DMS114 treated with DMSO at 0.1 percent for 48 hours (cell line): Measurements from ENCODE around the gene KTI12.
A peak's percentile ranks its signal among the peaks of the same experiment; 100 is the strongest.
"Not testable (repeated sequence)": the region's sequence is repeated elsewhere in the genome, so short reads cannot be mapped to it uniquely, and the experiment has no call there.

Experiments
- DNase-seq: peaks from one replicate; lab custom pipeline; 2025; ENCODE audit not compliant: unreplicated experiment; lab: John Stamatoyannopoulos, UW

KTI12 gene

GRCh38 chr1:52033190-52034049, at the start of gene KTI12:
Gene KTI12, minus strand, starts transcription at chr1:52033810. Its CDS starts 49 bp downstream, at chr1:52033761.
- peak; percentile 86 for DNase-seq

GRCh38 chr1:52080014-52080415, 46.4 kb upstream of the KTI12 start:
- DNase-seq = no peak

GRCh38 chr1:52077277-52077676, 43.7 kb upstream of the KTI12 start:
- not testable (repeated sequence) for DNase-seq

- DNase-seq = no peak
Observed at GRCh38 chr1:52072291-52072690, 38.7 kb upstream of the KTI12 start.

- DNase-seq = no peak
Observed at GRCh38 chr1:52070704-52071103, 37.1 kb upstream of the KTI12 start.

GRCh38 chr1:52063192-52063591, 29.6 kb upstream of the KTI12 start:
- DNase-seq = no peak

GRCh38 chr1:52060822-52061221, 27.2 kb upstream of the KTI12 start:
- DNase-seq = no peak

GRCh38 chr1:52059888-52060287, 26.3 kb upstream of the KTI12 start:
- DNase-seq = no peak

GRCh38 chr1:52059321-52059720, 25.7 kb upstream of the KTI12 start:
- DNase-seq = no peak

- DNase-seq = no peak
Observed at GRCh38 chr1:52057876-52058415, 24.3 kb upstream of the KTI12 start.

- DNase-seq = no peak
Observed at GRCh38 chr1:52057255-52057654, 23.6 kb upstream of the KTI12 start.

- DNase-seq = no peak
Observed at GRCh38 chr1:52056937-52057231, 23.3 kb upstream of the KTI12 start.

GRCh38 chr1:52056163-52056936, 22.7 kb upstream of the KTI12 start, which contains the start of gene BTF3L4:
Gene BTF3L4, plus strand, starts transcription at chr1:52056295. Its CDS starts 3,553 bp downstream, at chr1:52059848.
- DNase-seq = peak; percentile 97

GRCh38 chr1:52055866-52056162, 22.2 kb upstream of the KTI12 start:
- no peak for DNase-seq

GRCh38 chr1:52055066-52055865, 21.7 kb upstream of the KTI12 start, which contains the start of gene TXNDC12:
Gene TXNDC12, minus strand, starts transcription at chr1:52055191. Its CDS starts 95 bp downstream, at chr1:52055096.
- DNase-seq = peak; percentile 94

- no peak for DNase-seq
Observed at GRCh38 chr1:52054496-52055065, 21.0 kb upstream of the KTI12 start.

GRCh38 chr1:52053862-52054261, 20.3 kb upstream of the KTI12 start:
- no peak for DNase-seq

- not testable (repeated sequence) for DNase-seq
Observed at GRCh38 chr1:52049337-52049736, 15.7 kb upstream of the KTI12 start.

- not testable (repeated sequence) for DNase-seq
Observed at GRCh38 chr1:52045666-52046195, 12.1 kb upstream of the KTI12 start.

GRCh38 chr1:52045236-52045635, 11.6 kb upstream of the KTI12 start:
- DNase-seq = no peak
